NCI-H460 (cell line): ENCODE measurements around the gene FBXW5. TPM values are rescaled to one million over a fixed set of nuclear protein-coding genes. Genes with fewer than 3 reads are reported as not detected.

Experiments used
- total RNA-seq: library from RNA; depleted of rRNA; stranded (reverse); fragments of >200 nt; shearing (Covaris generic); gene quantifications from 2 replicates; pipeline ENCODE4 v1.2.3, GENCODE V29; 2014; rRNA removed

The FBXW5 gene
- total RNA-seq, 1 experiment from 2014 or later, result 93.0 TPM

Other genes with a start within 250 kb of the FBXW5 start
- 14.1 and 14.4 TPM in 2 replicates for gene DIPK1B, start 232.2 kb downstream of the FBXW5 start, total RNA-seq
- not detected in 2 replicates for gene LCN10, start 201.8 kb downstream of the FBXW5 start, total RNA-seq
- not detected in 2 replicates for gene LCN6, start 196.2 kb downstream of the FBXW5 start, total RNA-seq
- gene LCN8, start 186.5 kb downstream of the FBXW5 start, total RNA-seq, result not detected in 2 replicates
- gene LCN15, start 180.2 kb downstream of the FBXW5 start, total RNA-seq, result not detected in 2 replicates
- 24.0 and 27.6 TPM in 2 replicates for gene TMEM141, start 153.4 kb downstream of the FBXW5 start, total RNA-seq
- gene CCDC183, start 148.4 kb downstream of the FBXW5 start, total RNA-seq, result 1.7 and 1.8 TPM in 2 replicates
- gene RABL6, start 136.8 kb downstream of the FBXW5 start, total RNA-seq, result 59.4 and 69.4 TPM in 2 replicates
- gene AJM1, start 102.3 kb downstream of the FBXW5 start, total RNA-seq, result 2.6 and 2.7 TPM in 2 replicates
- gene PHPT1, start 95.3 kb downstream of the FBXW5 start, total RNA-seq, result 132 and 134 TPM in 2 replicates
- gene MAMDC4, start 92.4 kb downstream of the FBXW5 start, total RNA-seq, result 4.4 and 4.5 TPM in 2 replicates
- 309 and 321 TPM in 2 replicates for gene EDF1, start 78.4 kb downstream of the FBXW5 start, total RNA-seq
- gene TRAF2, start 58.2 kb downstream of the FBXW5 start, total RNA-seq, result 12.1 and 17.9 TPM in 2 replicates
- gene C8G, start 505 bp upstream of the FBXW5 start, total RNA-seq, result 0.92 TPM in 1 of 2 replicates, not detected in the other
- gene LCN12, start 7.5 kb upstream of the FBXW5 start, total RNA-seq, result 1.2 and 1.5 TPM in 2 replicates
- not detected in 2 replicates for gene PTGDS, start 32.8 kb upstream of the FBXW5 start, total RNA-seq
- not detected in 2 replicates for gene LCNL1, start 38.3 kb upstream of the FBXW5 start, total RNA-seq
- gene PAXX, start 47.7 kb upstream of the FBXW5 start, total RNA-seq, result 35.4 and 39.4 TPM in 2 replicates
- 0.17 TPM in 1 of 2 replicates, not detected in the other for gene CLIC3, start 51.8 kb upstream of the FBXW5 start, total RNA-seq
- 21.0 and 25.0 TPM in 2 replicates for gene ABCA2, start 83.5 kb upstream of the FBXW5 start, total RNA-seq
- gene FUT7, start 87.3 kb upstream of the FBXW5 start, total RNA-seq, result not detected in 2 replicates
- 30.3 and 35.5 TPM in 2 replicates for gene NPDC1, start 101.4 kb upstream of the FBXW5 start, total RNA-seq
- not detected in 2 replicates for gene ENTPD2, start 109.3 kb upstream of the FBXW5 start, total RNA-seq
- 32.4 and 43.6 TPM in 2 replicates for gene SAPCD2, start 125.8 kb upstream of the FBXW5 start, total RNA-seq
- 3.6 and 4.0 TPM in 2 replicates for gene UAP1L1, start 132.8 kb upstream of the FBXW5 start, total RNA-seq
- gene MAN1B1, start 142.2 kb upstream of the FBXW5 start, total RNA-seq, result 53.6 and 55.5 TPM in 2 replicates
- 111 and 116 TPM in 2 replicates for gene DPP7, start 170.0 kb upstream of the FBXW5 start, total RNA-seq
- gene GRIN1, start 194.4 kb upstream of the FBXW5 start, total RNA-seq, result not detected in 2 replicates
- not detected in 2 replicates for gene LRRC26, start 225.3 kb upstream of the FBXW5 start, total RNA-seq
- not detected in 2 replicates for gene TMEM210, start 227.3 kb upstream of the FBXW5 start, total RNA-seq
- gene ANAPC2, start 243.8 kb upstream of the FBXW5 start, total RNA-seq, result 11.0 and 16.1 TPM in 2 replicates
- gene SSNA1, start 243.9 kb upstream of the FBXW5 start, total RNA-seq, result 59.3 and 66.1 TPM in 2 replicates